A673 (cell line): ENCODE results near the gene DDX51. TPM values are rescaled to one million over a fixed set of nuclear protein-coding genes. Genes with fewer than 3 reads are reported as not detected.

Experiments
- BruUV-seq: library from RNA; stranded (reverse); fragments of 400-500 nt; replicated peaks from 2 replicates; lab custom pipeline; 2021; lab: Mats Ljungman, UMichigan
- CTCF ChIA-PET: fragments of 300-600 bp; sonication (Branson Sonifier 250); formaldehyde crosslinking; loops from one replicate; lab custom pipeline; 2022; ENCODE audit warnings: antibody characterized with exemption; lab: Charles Lee
- POLR2A ChIA-PET: fragments of 300-600 bp; sonication (Branson Sonifier 250); formaldehyde crosslinking; loops from one replicate; lab custom pipeline; 2022; ENCODE audit warnings: antibody characterized with exemption; ENCODE audit not compliant: low non-redundant PET; lab: Charles Lee
- DNase-seq: peaks from one replicate; pipeline ENCODE4 v3.0.0-alpha.2; 2015; ENCODE audit warnings: low spot score
- H3K27ac ChIP-seq: fragments of 200-600 bp; sonication (generic); 2 replicates; pipeline ENCODE4 v1.5.1; 2016; ENCODE audit warnings: mixed run types, low read depth, mild to moderate bottlenecking, mixed read lengths, antibody characterized with exemption, low read length; ENCODE audit not compliant: poor library complexity, severe bottlenecking
- H3K27me3 ChIP-seq: fragments of 200-600 bp; sonication (generic); replicated peaks from 2 replicates; pipeline ENCODE4 v1.6.1; 2017; ENCODE audit warnings: mixed run types, low read depth, mild to moderate bottlenecking, mixed read lengths, antibody characterized with exemption, low read length; ENCODE audit not compliant: insufficient read depth, poor library complexity
- H3K36me3 ChIP-seq: fragments of 200-600 bp; sonication (generic); 2 replicates; pipeline ENCODE4 v1.6.1; 2016; ENCODE audit warnings: mixed run types, mild to moderate bottlenecking, mixed read lengths, antibody characterized with exemption, low read length; ENCODE audit not compliant: insufficient read depth, poor library complexity, severe bottlenecking
- H3K4me1 ChIP-seq: fragments of 200-600 bp; sonication (generic); 2 replicates; pipeline ENCODE4 v1.6.1; 2017; ENCODE audit warnings: mixed run types, mild to moderate bottlenecking, mixed read lengths, antibody characterized with exemption, low read length; ENCODE audit not compliant: insufficient read depth, poor library complexity, severe bottlenecking
- H3K4me3 ChIP-seq: fragments of 200-600 bp; sonication (generic); 2 replicates; pipeline ENCODE4 v1.5.1; 2016; ENCODE audit warnings: low read depth, mixed run types, mild to moderate bottlenecking, mixed read lengths, low read length; ENCODE audit not compliant: poor library complexity, severe bottlenecking
- H3K9me3 ChIP-seq: fragments of 200-600 bp; sonication (generic); 2 replicates; pipeline ENCODE4 v1.6.1; 2016; ENCODE audit warnings: mixed run types, low read depth, mild to moderate bottlenecking, mixed read lengths, antibody characterized with exemption, low read length; ENCODE audit not compliant: poor library complexity, severe bottlenecking
- EZH2 ChIP-seq: fragments of 200-600 bp; sonication (generic); IDR thresholded peaks from 2 replicates; pipeline ENCODE4 v1.6.1; 2017; ENCODE audit warnings: borderline replicate concordance, low read depth, mild to moderate bottlenecking, mixed read lengths, antibody characterized with exemption, low read length; ENCODE audit not compliant: poor library complexity, severe bottlenecking
- intact Hi-C: fragments of 100-400 bp; cut with micrococcal nuclease; formaldehyde crosslinking; loops from one replicate; pipeline ENCODE4 v1.10.0; 2022; ENCODE audit not compliant: unreplicated experiment
- total RNA-seq: library from RNA; stranded (reverse); gene quantifications from 2 replicates; pipeline ENCODE4 v1.2.3, GENCODE V29; 2021
- TF ChIP-seq, protein P1 (sequence below): fragments of 300-800, 200-600 bp; sonication (generic); conservative IDR thresholded peaks from 2 replicates; pipeline ENCODE4 v1.5.1; 2017; ENCODE audit warnings: low read depth, mild to moderate bottlenecking, antibody characterized with exemption, low read length, moderate library complexity, mixed read lengths

DDX51 gene
- total RNA-seq, 1 experiment from 2014 or later = 38.9 TPM

DNA sequence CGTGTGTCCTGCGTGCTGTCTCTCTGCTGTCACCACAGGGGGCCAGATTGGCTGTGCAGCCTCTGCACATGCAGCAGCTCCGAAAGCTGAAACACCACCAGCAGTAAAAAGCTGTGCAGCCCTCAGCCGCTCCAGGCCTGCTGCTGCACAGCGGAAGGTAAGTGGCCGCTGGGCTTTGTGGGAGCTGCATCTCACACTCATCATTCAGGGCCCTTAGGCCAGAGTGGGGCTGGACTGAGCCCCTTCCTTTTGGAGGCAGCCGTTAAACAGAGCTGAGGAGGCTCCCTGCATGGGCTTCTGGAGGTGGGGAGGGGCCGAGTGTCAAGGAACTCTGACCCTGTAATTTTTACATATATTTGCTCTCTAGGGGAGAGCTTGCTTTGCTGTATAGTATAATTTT, 17.1 kb downstream of the DDX51 start:
- no peaks in the 10 kb centered on the region for H3K4me1 ChIP-seq
- TF ChIP-seq, protein P1, sequence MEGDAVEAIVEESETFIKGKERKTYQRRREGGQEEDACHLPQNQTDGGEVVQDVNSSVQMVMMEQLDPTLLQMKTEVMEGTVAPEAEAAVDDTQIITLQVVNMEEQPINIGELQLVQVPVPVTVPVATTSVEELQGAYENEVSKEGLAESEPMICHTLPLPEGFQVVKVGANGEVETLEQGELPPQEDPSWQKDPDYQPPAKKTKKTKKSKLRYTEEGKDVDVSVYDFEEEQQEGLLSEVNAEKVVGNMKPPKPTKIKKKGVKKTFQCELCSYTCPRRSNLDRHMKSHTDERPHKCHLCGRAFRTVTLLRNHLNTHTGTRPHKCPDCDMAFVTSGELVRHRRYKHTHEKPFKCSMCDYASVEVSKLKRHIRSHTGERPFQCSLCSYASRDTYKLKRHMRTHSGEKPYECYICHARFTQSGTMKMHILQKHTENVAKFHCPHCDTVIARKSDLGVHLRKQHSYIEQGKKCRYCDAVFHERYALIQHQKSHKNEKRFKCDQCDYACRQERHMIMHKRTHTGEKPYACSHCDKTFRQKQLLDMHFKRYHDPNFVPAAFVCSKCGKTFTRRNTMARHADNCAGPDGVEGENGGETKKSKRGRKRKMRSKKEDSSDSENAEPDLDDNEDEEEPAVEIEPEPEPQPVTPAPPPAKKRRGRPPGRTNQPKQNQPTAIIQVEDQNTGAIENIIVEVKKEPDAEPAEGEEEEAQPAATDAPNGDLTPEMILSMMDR = no peak
- no peak for TF ChIP-seq EZH2
- no TSS peak for BruUV-seq
- H3K36me3 ChIP-seq = peaks cover 6% of the 10 kb centered on the region
- CTCF ChIA-PET = no interaction called here
- no peaks in the 10 kb centered on the region for H3K9me3 ChIP-seq
- DNase-seq = no peak
- no peak overlapping the region for H3K27ac ChIP-seq
- intact Hi-C loops = no loop called here
- no peak overlapping the region for H3K4me3 ChIP-seq
- POLR2A ChIA-PET = no interaction called here
- no peaks in the 10 kb centered on the region for H3K27me3 ChIP-seq

DNA sequence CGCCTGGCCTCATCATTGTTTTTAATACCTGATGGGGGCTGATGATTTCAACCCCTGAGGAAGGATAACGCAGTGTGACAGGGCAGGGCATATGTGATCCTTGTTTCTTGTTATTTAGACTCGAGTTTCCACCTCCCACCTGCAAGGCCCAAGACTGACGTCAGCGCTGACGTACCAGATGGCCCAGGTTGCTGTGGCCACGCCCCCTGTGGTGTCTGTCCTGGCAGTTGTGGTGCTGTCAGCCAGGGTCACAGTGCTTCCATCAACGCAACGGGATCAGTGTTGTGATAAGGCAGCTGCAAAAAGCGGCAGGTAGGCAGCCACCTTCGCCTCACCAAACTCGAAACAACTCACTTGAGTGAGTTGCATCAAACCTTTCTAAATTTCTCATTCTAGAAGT, 18.4 kb downstream of the DDX51 start:
- peaks cover 6% of the 10 kb centered on the region for H3K36me3 ChIP-seq
- TF ChIP-seq, protein P1 = no peak
- no peak for TF ChIP-seq EZH2
- no peaks in the 10 kb centered on the region for H3K4me1 ChIP-seq
- no peaks in the 10 kb centered on the region for H3K27me3 ChIP-seq
- no peaks in the 10 kb centered on the region for H3K9me3 ChIP-seq
- intact Hi-C loops = no loop called here
- DNase-seq = no peak
- H3K27ac ChIP-seq = no peak overlapping the region
- POLR2A ChIA-PET = no interaction called here
- no TSS peak for BruUV-seq
- H3K4me3 ChIP-seq = no peak overlapping the region
- CTCF ChIA-PET = no interaction called here

DNA sequence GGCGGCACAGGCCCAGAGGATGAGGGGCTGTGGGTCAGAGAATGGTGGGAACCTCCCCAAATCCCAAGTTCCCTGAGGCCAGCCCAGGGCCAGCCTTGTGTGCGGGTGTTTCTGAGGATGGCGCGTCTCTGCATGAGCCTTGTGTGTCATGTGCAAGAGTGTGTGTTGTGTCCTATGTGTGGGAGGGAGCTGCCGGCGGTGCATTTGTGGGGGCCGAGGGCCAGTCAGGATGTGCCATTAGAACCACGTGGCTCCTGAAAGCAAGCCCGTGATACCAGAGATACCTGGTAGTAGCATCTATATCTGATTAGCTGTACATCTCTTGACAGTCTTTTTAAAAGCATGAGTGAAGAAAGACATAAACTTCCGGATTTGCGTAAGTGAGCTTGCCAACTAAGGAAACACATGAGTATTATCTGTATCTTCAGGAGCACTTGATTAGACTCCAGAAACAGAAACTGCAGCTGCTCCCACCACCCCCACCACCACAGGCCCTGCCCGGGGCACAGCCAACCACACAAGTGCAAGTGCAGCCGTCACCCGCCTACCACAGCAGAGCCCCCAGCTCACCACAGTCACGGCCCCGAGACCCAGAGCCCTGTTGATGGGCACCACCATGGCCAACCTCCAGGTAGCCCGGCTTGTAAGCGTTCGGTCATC, 19.2 kb downstream of the DDX51 start:
- TF ChIP-seq, protein P1 = no peak
- no peak for TF ChIP-seq EZH2
- POLR2A ChIA-PET = no interaction called here
- Histone ChIP-seq H3K36me3 (peaks cover 6% of the 10 kb centered on the region), H3K27ac (no peak overlapping the region), H3K9me3 (no peaks in the 10 kb centered on the region), H3K4me1 (no peaks in the 10 kb centered on the region), H3K27me3 (no peaks in the 10 kb centered on the region), H3K4me3 (no peak overlapping the region)
- no peak for DNase-seq
- no TSS peak for BruUV-seq
- CTCF ChIA-PET = no interaction called here
- intact Hi-C loops = no loop called here
